Activated T-cell treated with anti-CD3 and anti-CD28 coated beads, Interleukin-2, amount 50 U/mL, for 1 hour (primary cell): ENCODE measurements around the gene KCNIP3.

Experiments
- DNase-seq: peaks from one replicate; pipeline ENCODE4 v3.0.0-alpha.2; 2020

The KCNIP3 gene

GRCh38 chr2:95275151-95275515 is 22.0 kb upstream of the KCNIP3 start:
- DNase-seq, result peak; percentile 10

DNA sequence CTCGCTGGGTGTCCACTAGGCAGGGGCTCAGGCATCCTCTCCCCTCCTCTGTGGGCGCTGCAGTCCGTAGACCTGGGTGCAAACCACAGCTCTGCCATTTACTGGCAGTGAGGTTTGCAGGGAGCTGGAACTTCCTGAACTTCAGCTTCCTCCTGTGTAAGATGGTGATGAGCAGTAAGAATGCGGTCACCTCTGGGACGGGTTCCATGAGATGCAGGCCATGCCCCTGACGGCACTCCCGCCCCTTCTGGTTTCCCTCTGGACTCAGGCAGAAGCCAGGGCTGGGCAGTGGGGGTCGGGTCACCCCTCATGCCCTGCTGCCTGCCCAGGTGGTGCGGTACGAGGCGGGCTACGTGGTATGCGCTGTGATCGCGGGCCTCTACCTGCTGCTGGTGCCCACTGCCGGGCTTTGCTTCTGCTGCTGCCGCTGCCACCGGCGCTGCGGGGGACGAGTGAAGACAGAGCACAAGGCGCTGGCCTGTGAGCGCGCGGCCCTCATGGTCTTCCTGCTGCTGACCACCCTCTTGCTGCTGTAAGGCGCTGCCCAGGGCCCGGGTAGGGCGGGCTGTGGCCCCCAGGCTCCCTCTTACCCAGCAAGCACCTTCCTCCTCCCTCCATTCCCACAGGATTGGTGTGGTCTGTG is 21.4 kb upstream of the KCNIP3 start:
- no peak for DNase-seq

- DNase-seq, result no peak
Measured at GRCh38 chr2:95276244-95276887, 20.8 kb upstream of the KCNIP3 start.

DNA sequence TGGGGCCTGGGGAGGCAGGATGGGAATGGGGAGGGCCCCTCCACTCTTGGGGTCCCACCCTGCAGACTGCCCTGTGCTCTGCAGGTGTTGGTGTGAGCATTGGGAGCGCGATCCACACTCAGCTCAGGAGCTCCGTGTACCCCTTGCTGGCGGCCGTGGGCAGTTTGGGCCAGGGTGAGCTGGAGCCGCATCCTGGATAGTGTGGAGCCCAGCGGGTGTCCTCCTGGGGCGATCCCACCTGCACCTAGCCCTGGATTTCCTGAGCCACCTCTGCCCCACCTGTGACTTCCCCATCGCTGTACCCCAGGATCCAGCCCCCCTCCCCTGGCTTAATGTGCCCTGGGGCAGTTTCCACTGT is 20.3 kb upstream of the KCNIP3 start:
- DNase-seq, result no peak

DNA sequence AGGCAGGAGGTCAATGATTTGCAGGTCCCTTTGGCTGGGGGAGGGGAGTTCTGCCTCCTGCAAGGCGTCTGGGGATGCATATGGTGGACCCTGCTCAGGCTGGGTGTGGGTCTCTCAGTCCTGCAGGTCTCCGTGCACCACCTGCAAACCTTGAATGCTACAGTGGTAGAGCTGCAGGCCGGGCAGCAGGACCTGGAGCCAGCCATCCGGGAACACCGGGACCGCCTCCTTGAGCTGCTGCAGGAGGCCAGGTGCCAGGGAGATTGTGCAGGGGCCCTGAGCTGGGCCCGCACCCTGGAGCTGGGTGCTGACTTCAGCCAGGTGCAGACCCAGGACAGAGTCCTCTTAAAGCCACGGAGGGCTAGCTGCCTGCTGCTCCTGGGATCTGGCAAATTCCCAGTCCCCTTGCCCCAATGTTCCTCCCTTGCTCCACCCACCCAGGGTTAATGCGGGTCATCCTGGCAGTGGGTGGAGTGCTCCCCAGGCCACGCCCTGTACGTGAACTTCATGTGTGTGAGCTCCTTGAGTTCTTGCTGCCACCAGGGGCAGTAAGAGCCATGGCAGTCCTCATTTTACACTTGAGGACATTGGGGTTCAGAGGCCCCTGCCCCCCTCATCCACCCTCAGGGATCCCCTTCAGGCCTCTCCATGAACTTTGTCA is 19.8 kb upstream of the KCNIP3 start:
- no peak for DNase-seq

- no peak for DNase-seq
Measured at GRCh38 chr2:95278051-95278471, 19.1 kb upstream of the KCNIP3 start.

- DNase-seq, result no peak
Measured at GRCh38 chr2:95278637-95279225, 18.4 kb upstream of the KCNIP3 start.

DNA sequence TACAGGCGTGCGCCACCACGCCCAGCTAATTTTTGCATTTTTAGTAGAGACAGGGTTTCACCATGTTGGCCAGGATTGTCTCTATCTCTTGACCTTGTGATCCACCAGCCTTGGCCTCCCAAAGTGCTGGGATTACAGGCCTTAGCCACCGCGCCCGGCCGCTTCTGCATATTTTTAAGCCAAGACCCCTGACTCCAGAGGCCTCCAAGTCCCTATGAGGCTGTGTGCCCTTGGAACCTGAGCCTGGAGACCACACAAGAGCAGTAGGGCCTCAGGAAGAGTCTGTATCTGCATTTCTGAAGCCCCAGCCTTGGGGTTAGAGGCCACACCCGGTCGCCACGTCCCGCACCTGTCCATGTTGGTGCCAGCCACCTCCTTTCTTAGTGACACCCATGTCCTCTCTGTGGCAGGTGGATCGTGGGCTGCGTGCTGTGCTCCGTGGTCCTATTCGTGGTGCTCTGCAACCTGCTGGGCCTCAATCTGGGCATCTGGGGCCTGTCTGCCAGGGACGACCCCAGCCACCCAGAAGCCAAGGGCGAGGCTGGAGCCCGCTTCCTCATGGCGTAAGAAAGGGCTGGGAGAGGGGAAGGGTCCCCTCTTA is 17.6 kb upstream of the KCNIP3 start:
- no peak for DNase-seq

DNA sequence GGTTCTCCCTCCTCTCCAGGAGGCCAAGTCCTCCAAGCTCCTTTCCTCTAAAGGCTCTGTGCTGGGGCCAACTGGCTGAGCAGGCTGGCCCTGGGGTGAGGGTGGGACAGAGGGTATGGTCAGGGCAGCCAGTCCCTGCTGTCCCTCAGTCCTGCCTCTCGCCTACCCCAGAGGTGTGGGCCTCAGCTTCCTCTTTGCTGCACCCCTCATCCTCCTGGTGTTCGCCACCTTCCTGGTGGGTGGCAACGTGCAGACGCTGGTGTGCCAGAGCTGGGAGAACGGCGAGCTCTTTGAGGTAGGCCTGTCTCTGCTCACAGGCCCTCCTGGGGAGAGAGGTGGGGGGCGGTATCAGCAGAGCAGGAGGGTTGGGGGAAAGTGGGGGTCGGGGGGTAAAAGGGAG is 16.1 kb upstream of the KCNIP3 start:
- no peak for DNase-seq

- no peak for DNase-seq
Measured at GRCh38 chr2:95281786-95282185, 15.4 kb upstream of the KCNIP3 start.

- no peak for DNase-seq
Measured at GRCh38 chr2:95282458-95282857, 14.7 kb upstream of the KCNIP3 start.

DNA sequence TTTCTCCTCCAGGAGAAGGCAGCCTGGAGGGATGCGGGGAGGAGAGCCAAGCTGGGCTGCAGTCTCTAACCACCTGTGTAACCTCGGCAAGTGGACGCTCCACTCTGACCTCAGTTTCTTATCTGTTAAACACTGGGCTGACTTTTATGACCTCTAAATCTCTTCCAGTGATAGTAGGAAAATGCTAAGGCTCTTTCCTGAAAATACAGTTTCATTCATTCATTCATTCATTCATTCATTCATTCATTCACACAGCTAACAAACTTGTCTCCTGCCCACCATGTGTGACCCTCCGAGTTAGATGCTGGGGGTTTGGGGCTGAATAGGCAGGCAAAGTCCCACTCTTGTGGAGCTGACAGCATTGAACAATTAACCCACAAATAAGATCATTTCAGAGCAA is 13.6 kb upstream of the KCNIP3 start:
- no peak for DNase-seq

DNA sequence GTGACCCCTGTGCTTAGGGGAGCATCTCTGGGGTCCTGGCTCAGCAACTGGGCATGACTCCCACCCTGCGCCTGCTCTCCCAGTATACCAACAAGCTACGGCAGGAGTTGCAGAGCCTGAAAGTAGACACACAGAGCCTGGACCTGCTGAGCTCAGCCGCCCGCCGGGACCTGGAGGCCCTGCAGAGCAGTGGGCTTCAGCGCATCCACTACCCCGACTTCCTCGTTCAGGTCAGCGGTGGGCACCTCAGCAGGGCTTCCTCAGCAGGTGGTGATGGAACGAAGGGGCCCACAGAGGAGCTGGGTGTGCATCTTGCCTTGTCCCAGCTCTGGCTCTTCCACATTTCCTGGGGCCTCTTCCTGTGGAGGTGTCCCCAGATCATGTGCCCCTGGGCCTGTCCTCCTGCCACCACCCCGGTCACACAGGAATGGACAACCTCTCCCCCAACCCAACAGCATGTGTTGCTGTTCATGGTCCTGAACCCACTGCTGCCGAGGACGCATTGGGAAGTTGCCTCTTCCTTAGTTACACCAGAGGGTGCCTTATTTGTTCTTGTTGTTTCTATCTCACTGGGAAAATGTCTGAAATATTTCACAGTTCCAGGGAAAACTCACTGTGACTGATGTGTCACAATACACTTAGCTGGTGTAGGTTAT is 12.1 kb upstream of the KCNIP3 start:
- no peak for DNase-seq

GRCh38 chr2:95285542-95285932 is 11.6 kb upstream of the KCNIP3 start:
- DNase-seq, result no peak

DNA sequence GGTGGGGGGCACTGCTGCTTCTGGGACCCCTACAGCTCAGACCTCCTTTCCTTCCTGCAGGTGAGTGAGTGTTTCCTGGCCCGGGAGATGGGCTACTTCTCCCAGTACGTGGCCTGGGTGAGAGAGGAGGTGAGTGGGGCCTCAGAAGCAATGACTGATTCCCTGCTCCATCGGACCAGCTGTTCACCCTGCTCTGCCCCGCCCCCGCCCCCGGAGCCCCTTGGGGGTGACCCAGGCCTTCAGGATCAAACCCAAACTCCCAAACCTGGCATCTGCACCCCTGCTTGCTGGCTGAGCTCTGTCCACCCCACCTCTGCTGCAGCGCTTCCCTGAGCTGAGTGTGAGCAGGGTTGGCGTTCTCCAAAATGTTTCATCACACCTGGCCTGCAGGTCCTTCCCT is 9.8 kb upstream of the KCNIP3 start:
- DNase-seq, result no peak

- DNase-seq, result no peak
Measured at GRCh38 chr2:95287806-95288205, 9.3 kb upstream of the KCNIP3 start.

DNA sequence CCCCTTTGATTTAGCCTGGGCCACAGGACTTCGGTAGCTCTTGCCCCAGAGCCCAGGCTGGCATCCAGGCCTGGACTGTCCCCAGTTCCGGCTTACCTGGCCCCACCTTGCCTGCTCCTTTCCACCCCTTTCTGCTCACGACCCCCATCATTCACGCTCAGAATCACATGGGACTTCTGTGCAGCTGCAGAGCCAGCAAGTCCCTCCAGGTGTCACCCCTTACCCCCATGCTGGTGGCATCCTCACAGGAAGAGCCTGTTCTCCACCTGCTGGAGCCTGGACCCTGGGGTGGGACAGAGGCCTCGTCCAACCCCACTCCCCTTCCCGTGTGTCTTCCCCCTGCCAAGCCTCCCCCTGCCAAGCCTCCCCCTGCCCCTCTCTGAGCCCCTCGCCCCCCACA is 7.9 kb upstream of the KCNIP3 start:
- DNase-seq, result no peak

DNA sequence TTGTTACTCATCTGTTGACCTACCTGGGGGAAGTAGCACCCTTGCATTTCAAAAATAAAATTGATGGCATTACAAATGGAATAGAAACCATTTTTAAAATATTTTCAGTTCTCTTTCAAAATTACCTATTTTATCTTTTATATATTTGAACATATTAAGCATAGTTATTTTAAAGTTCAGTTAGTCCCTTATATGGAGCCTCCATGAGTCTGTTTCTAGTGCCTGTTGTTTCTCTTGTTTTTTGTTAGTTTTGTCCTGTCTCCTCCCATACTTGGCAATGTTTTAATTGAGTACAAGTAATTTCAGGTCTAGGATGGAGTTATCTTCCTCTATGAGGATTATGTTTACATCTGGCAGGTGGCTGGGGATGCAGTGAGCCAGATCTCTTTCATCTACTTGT is 5.9 kb upstream of the KCNIP3 start:
- no peak for DNase-seq

GRCh38 chr2:95292623-95293260 is 4.4 kb upstream of the KCNIP3 start:
- no peak for DNase-seq

- no peak for DNase-seq
Measured at GRCh38 chr2:95294579-95295250, 2.4 kb upstream of the KCNIP3 start.

DNA sequence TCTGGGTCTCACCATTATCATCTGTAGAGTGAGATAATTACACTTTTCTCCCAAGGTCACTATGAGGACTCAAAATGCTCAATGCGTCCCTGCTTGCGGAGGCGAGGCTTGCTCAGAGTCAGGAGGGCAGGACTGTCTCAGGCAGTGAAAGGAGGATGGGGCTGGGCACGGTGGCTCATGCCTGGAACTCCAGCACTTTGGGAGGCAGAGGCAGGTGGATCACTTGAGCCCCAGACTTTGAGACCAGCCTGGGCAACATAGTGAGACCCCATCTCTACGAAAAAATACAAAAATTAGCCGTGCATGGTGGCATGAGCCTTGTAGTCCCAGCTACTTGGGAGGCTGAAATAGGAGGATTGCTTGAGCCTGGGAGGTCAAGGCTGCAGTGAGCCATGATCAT is 1.8 kb upstream of the KCNIP3 start:
- DNase-seq, result no peak

DNA sequence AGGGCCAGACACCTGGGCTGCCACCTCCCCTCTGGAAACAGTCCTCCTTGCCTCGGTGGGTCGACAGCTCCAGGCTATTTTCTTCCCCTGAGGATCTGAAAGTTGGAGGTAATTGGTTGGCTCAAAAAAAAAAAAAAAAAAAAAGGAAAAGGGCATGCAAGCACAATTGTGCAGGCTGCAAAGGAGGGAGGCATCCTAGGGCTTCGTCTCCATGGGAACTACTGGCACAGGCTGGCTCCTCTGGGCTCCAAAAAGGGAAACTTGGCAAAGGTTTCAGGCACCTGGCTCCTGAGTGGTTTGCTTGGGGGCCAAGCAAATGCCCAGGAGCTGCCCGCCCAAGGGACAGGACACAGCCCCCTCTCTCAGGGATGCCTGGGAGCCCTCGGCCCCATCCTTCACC is 1.1 kb upstream of the KCNIP3 start:
- no peak for DNase-seq
